Endometrial microvascular endothelial cells (primary cell): ENCODE measurements around the gene IGF2BP2. TPM values are rescaled to one million over a fixed set of nuclear protein-coding genes. Genes with fewer than 3 reads are reported as not detected.
"Not testable (repeated sequence)": the region's sequence is repeated elsewhere in the genome, so short reads cannot be mapped to it uniquely, and the experiment has no call there.

ENCODE experiments used
- in situ Hi-C: cut with HindIII; loops from 2 replicates; pipeline ENCODE4 v1.10.0; 2017; ENCODE audit warnings: low sequenced_read_pairs, low pct_unique_long_range_greater_than_20kb; ENCODE audit errors: inconsistent ontology term
- total RNA-seq: library from RNA; depleted of rRNA; stranded (reverse); fragments of >200 nt; gene quantifications from one replicate; pipeline ENCODE4 v1.2.3, GENCODE V29; 2015; ENCODE audit errors: inconsistent ontology term

Gene IGF2BP2
- total RNA-seq, 1 donor from 2014 or later, result 39.9 TPM

DNA sequence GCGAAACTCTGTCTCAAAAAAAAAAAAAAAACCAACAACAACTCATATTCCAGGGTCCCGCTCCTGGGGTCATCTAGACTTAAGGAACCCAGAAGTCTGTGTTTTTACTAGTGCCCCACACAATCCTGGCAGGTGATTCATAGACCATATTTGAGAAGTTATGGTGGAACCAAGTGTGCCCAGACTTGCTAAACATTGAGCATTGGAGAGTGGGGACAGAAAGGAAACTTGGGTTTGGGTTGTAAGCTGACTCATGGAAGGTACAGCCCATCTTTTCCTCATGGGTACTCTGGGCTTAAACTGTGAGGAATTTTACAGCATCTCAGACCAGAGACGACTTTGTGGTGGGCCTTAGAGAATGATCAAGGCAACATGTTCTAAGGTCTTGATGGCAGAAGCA, 18.3 kb upstream of the IGF2BP2 start:
- in situ Hi-C loops, result no loop called here

DNA sequence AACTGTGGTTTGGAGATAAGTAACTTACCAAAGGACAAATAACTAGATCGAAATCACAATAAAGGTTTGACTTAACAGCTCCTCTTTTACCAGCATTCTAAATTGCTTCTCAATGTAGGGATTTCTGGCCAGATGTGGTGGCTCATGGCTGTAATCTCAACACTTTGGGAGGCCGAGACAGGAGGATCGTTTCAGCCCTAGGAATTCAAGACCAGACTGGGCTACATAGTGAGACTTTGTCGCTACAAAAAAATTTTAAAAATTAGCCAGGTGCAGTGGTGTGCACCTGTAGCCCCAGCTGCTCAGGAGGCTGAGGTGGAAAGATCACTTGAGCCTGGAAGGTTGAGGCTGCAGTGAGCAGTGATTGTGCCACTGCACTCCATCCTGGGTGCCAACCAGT, 17.4 kb upstream of the IGF2BP2 start:
- in situ Hi-C loops, result no loop called here

DNA sequence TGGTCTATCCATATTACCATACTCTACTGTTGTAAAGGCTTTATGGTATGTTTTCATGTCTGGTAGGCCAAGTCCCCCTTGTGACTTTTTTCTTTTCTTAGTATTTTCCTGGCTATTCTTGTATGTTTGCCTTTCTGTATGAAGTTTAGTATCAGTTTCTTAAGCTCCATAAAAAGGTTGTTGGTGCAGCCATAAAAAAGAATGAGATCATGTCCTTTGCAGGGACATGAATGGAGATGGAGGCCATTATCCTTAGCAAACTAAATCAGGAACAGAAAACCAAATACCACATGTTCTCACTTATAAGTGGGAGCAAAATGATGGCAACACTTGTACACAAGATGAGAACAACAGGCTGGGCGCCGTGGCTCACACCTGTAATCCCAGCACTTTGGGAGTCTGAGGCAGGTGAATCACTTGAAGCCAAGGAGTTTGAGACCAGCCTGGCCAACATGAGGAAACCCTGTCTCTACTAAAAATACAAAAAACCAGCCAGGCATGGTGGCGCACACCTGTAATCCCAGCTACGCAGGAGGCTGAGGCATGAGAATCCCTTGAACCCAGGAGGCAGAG, 13.7 kb upstream of the IGF2BP2 start:
- in situ Hi-C loops, result not testable (repeated sequence)

DNA sequence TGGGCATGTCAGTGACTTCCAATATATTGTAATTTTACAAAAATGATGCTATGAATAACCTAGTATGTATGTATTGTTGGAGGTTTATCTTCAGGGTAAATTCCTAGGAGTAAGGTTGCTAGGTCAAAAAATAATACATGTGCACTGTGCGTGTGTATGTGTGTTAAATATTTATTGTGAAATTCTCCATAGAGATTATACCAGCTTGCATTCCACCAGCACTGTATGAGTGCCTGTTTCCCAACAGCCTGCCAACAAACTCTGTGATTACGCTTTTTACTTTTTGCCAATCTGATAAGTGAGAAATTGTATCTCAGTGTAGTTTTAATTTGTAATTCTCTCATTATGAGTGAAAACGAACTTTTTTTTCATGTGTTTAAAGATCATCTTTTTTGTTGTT, 12.6 kb upstream of the IGF2BP2 start:
- in situ Hi-C loops, result no loop called here

DNA sequence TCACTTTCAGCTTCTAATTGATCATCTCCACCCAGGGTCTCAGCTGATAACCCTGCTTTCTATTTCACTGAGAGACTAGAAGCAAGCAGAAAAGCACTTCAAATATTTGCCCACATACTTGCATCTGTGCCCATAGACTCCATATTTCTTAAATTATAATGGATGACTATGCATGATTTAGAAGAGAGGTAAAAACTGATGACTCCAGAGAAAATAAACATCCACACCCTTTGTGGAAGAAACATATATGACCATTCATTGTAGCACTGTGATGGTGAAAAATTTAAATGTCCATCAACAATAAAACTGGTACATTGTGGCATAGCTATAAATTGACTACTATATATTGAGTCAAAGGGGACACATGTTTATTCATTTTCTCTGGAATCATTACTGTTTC, 7.1 kb upstream of the IGF2BP2 start:
- in situ Hi-C loops, result no loop called here

DNA sequence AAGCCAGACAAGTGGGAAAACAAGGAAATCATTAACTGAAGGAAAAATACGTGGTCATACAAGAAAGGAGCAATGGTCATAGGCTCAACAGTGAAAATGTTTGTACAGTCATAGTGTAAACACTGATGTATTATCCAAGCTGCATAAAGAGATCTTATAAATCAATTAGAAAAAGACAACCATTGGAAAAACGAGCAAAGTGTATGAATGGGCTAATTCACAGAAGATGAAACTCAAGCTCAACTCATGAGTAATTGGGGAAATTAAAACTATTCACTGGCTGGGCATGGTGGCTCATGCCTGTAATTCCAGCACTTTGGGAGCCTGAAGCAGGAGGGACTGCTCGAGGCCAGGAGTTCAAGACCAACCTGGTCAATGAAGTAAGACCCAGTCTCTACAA, 6.4 kb upstream of the IGF2BP2 start:
- in situ Hi-C loops, result no loop called here

DNA sequence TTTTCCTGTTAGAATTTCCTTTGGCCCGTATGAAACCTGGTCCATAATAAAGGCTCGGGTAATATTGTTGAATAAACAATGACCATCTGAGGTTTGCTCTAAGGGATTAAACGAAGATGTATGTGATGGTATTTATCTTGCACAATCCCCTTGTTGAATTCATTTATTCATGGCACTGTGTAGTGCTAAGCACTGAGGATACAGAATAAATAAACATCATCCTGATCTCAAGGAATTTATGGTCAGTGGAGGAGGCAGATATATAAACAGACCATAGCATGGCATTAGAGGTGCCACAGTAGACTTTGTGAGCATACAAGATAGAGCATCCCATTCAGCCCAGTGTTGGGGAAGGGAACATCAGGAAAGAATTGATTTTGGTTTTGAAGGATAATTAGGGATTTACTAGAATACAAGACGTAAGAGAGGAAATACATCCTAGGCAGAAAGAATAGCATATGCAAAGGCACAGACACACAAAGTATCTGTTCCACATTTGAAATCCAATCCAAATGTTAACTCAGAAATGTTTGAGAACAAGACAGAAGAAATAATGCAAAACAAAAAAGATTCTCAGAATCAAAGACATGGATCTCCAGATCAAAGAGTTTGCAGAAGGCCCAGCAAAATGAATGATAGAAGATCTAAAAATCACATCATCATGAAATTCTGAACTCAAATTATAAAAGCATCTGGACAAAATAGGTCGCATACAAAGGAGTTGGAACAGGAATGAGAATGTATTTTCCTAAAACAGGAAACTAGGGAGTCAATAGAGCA, 5.4 kb upstream of the IGF2BP2 start:
- in situ Hi-C loops, result no loop called here

DNA sequence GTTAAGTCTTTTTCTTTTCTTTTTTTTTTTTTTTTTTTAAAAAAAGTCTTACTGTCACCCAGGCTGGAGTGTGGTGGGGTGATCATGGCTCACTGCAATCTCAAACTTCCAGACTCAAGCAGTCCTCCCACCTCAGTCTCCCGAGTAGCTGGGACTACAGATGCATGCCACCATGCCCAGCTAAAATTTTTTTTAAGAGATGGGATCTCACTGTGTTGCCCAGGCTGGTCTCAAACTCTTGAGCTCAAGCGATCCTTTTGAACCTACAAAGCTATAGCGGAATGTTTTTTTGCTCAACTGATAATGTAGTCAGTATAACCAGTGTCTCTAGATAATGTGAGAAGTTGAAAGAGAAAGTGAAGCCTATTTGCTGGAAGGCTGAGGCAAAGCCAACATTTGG, 3.9 kb upstream of the IGF2BP2 start:
- in situ Hi-C loops, result loop anchor here (5.0 kb wide), 1 partner anchor 81 kb away; no protein-coding TSS in a partner anchor

DNA sequence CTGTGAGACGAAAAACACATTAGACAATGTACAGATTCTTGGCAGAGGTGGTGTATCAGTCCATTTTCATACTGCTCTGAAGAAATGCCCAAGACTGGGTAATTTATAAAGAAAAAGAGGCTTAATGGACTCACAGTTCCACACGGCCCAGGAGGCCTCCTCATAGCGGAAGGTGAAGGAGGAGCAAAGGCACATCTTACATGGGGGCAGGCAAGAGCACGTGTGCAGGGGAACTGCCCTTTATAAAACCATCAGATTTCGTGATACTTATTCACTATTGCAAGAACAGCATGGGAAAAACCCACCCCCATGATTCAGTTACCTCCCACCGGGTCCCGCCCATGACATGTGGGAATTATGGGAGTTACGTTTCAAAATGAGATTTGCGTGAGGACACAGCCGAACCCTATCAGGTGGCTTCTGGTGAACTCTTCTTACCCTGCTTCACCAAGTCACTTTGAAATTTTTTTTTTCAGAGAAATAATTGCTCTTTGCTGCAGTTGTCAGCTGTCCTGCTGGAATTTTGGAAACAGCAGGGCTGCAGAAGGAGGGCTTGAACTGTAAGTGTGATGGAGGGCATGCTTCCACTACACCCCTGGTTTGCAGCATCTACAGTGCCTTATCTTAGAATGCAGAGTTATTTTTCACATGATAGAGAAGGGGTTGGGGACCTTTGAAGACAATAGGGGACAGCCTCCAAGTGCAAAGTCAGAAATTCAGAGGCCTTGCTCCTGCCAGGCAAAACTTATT, 2.9 kb upstream of the IGF2BP2 start:
- in situ Hi-C loops, result loop anchor here (5.0 kb wide), 1 partner anchor 80 kb away; no protein-coding TSS in a partner anchor

DNA sequence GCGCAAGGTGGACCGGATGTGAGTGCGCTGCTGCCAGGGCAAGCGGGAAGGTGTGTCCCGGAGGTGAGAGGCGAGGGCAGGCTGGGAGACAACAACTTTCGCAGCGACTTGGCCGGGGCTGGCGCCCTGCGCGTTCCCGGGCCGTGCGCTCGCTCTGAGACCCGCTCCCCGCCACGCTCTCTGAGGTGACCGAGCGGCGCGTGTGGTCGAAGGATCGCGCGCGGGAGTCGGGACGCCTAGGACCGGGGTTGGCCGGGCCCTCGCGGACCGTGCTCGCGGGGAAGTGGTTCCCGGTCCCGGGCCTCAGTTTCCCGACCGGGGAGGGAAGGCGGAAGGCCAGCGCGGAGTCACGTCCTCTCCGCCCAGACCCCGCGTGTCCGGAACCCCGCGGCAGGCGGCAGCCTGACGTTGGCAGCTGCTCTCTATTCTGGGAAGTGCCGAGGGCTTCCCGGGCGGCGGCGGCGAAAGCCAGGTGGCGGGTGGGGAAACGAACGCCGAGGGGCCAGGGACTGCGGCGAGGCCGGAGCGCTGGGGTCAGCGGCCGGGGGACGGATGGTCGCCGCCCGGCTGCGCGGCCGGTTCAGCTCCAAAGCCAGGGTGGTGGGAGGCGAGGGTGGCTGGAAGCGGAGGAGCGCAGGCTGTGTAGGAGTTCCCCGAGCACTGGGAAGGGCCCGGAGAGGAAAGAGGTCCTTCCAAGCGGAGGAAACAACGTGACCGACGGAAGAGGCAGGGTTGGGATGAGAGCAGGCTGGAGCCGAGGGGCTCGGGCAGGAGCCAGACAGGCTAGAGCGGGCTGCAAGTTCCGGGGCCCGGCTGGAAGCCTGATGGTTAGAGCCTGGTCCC, 1.0 kb upstream of the IGF2BP2 start:
- in situ Hi-C loops, result loop anchor here (5.0 kb wide), 1 partner anchor 79 kb away; no protein-coding TSS in a partner anchor

DNA sequence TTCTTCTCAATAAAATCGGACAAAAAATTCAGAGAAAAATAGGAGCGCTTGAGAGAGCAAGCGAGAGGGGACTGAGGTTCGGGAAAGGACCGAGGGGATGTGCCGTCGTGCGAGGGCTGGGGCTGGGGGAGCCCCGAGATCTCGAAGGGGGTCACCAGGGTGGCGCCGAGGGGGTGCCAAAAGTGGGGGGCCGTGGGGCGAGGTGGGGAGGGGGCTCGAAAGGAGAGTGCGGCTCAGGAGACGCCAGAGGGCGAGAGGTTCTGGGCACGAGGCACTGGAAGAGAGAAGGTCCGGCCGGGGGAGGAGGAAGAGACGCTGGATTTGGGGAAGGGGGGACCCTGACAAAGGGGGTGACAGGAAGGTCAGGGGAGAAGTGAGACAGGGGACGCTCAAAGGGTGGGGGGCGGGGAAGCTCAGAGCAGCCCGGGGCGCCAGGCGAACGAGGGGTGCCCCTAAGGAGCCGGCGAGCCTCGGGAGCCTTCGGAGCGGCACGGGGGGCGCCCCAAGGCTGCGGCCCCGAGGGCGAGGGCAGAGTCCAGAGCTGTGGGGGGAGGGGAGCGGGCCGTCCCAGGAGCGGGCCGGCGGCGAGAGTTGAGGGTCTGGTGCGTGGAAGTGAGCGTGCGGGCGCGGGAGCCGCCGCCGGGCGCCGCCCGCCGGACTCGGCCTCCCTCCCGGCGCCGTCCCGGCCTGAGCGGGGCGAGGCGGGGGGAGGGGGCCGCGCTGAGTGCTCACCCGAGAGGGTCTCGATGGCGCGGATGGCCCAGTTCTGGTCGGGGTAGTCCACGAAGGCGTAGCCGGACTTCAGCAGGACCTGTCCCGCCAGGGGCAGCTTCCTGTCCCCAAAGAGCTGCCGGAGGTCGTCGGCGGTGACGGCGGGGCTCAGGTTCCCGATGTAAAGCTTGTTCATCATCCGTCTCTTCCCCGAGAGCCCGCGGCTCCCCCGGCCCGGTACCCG, 514 bp downstream of the IGF2BP2 start:
- in situ Hi-C loops, result loop anchor here (5.0 kb wide), 1 partner anchor 77 kb away; no protein-coding TSS in a partner anchor

DNA sequence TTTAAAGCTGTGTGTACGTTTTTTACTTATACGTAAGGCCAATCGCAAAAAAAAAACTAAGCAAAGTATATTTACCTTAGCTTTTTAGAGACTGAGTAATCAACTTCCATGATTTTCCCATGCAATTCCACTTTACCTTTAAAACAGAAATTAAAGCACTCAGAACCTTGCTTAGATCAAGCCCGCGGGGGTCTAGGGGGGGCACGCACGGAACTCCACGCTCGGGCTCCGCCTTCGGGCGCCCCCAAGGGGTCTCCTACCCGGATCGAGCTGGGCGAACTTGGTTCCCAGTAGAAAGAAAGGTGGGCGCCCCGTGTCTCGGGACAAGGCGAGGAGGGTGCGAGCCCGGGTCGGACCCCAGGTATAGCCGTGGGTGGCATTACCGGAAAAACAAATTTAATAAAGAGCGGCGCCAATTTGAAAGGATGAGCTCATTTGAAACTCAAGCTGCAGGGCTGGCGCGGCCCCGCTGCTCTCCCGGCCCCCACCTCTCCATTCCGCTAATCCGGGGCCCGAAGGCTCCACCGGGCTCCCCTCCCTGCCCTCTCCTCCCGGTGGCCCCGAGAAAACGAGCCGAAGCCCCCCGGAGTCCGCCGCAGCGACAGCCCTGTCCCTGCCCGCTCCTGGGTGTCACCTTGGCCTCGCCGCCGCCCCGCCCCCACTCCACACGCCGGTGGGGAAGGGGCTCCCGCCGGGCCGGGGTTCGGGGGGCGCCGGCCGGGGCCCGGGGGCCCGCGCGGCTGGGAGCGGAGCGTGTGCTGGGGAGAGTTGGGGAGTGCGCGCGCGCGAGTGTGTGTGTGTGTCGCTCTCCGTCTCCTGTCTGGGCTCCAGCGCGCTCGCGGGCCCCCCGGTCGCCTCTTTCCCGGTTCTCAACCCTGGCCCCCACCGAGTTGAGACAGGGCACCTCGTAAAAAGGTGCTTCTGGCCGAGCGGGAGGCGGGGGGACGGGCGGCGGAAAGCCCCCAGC, 1.5 kb downstream of the IGF2BP2 start:
- in situ Hi-C loops, result no loop called here

DNA sequence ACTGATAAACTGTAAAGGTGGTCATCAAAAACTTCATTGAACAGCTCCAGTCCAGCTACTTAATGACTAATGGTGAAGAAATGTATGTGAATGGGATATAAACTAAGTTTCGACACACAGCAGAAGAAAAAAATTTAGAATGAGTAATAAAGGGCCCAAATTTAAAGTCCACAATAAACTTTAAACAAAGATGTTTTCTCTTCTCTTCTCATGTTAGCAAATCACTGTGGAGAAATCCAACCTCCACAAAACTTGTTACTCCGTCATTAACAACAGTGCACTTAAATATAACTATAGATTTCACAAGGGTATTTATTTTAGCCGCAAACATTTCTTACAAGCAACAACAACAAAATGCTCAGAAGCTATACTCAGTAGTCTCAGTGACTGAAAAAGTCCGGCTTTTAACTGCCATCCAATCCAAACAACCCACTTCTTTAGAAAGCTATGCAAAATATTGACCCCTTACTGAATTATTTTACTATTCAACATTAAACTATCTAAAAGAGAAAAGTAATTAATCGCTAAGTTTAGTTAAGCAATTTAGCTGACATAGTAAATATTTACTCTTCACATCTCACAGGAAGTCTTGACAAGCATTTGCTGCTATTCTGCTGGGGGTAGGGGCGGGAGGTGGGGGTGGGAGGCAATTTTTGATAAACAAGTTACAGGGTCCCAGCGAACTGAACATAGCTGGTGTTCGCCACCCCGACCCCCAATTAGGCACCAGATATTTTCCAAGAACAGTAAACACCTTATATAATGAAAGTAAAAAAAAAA, 2.4 kb downstream of the IGF2BP2 start:
- in situ Hi-C loops, result no loop called here

DNA sequence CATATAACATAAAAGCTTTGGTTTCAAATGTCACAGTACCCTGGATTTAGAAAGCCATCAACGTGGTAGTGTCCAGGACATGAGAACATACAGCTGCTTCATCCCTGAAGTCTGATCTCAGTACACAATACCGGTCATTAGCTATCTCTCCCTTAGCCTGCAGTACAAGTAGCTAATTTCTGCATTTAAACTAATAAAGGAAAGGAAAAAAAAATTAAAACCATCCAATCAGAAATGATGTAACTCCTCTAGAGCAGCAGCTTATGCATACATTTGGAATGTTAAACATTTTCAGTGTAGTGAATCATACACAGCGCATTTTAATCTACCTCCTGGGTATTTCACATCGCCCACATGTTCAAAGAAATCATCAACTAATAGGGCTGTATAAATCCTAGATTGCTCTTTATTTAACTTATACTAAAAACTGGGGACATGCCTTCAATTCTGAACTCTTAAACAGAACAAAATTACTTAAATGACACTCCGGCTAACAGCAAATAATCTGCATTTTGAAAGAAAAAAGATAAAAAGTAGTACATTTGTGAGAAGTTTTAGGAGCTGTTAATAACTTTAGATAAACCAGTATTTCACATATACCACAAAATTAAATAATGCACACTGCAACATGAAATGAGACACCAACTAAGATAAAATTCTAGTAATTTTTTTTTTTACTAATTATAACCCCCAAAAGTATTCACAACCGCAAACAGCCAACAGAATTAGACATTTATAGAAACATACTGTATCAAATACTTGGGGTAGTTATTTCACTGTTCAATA, 3.7 kb downstream of the IGF2BP2 start:
- in situ Hi-C loops, result no loop called here

DNA sequence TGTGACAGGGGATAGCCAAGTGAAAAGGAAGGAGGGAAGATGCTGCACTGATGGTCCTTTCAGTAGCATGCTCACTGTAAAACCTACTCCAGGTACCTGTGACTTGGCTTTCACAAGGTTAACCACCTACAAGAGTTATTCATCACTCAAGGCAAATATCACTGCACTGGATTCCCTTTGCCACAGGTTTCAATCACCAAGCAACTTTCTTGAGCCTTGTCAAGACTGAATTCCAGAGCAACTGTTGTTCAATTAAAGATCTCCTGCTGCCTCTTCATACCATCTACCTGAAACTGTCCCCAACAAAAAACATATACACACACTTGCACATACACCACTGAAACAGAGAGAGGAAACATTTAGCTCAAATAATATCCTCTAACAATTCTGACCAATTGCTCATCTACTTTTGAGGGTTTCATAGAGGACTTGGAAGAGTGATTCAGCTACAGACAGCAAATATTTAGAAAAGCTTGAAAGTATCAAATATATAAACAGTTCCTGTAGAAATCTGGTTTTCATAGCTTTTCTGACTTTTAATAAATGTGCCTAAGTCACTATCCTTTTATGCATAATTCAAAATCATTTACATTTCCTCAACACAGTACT, 6.5 kb downstream of the IGF2BP2 start:
- in situ Hi-C loops, result no loop called here
